Psoas muscle (tissue), 8 donors: Measurements from ENCODE around the gene BCLAF1. TPM values are rescaled to one million over a fixed set of nuclear protein-coding genes. Genes with fewer than 3 reads are reported as not detected.
"Not testable (repeated sequence)": the region's sequence is repeated elsewhere in the genome, so short reads cannot be mapped to it uniquely, and the experiment has no call there.

Source experiments
- ATAC-seq, 4 donors: fragments of 200-7000 bp; cut with Tn5 transposase; one replicate each; pipeline ENCODE4 v1.9.1; 2020; ENCODE audit warnings: moderate library complexity in 3 of 4, mild to moderate bottlenecking in 2 of 4
- DNase-seq, 2 donors: peaks; one replicate each; pipeline ENCODE4 v3.0.0-alpha.2; 2020
- H3K27ac ChIP-seq: fragments of 200-600 bp; one replicate; pipeline ENCODE4 v1.8.0; 2022
- H3K27me3 ChIP-seq, 3 donors: fragments of 200-600 bp in 1 of 3; one replicate each; pipeline versions ENCODE4 v1.6.1 to v1.8.0; 2013 to 2022; ENCODE audit warnings: low read length in 2 of 3, mild to moderate bottlenecking in 2 of 3, moderate library complexity in 1 of 3; ENCODE audit not compliant: insufficient read depth in 3 of 3
- H3K36me3 ChIP-seq, 2 donors: fragments of 200-600 bp in 1 of 2; one replicate each; pipeline versions ENCODE4 v1.6.1 to v1.8.0; 2013 to 2022; ENCODE audit warnings: low read depth in 1 of 2, mild to moderate bottlenecking in 1 of 2, moderate library complexity in 1 of 2; ENCODE audit not compliant: insufficient read depth in 1 of 2
- H3K4me1 ChIP-seq: fragments of 200-600 bp; one replicate; pipeline ENCODE4 v1.8.0; 2022
- H3K4me3 ChIP-seq: fragments of 200-600 bp; one replicate; pipeline ENCODE4 v1.8.0; 2022; ENCODE audit warnings: mild to moderate bottlenecking
- H3K9me3 ChIP-seq: fragments of 200-600 bp; one replicate; pipeline ENCODE4 v1.8.0; 2022
- CTCF ChIP-seq: fragments of 200-600 bp; IDR thresholded peaks from one replicate; pipeline ENCODE4 v1.8.0; 2022; ENCODE audit warnings: antibody characterized with exemption
- WGBS, 3 donors: extraction: QIAGEN DNeasy Blood & Tissue Kit; methylation state at CpG; one replicate each; pipeline versions ENCODE4 v1.1.6 to v1.1.7; 2013; 5-methylcytosine and 5-hydroxymethylcytosine counted together
- intact Hi-C, 2 donors: fragments of 100-400 bp; cut with DNase I; formaldehyde crosslinking; loops; one replicate each; pipeline versions ENCODE4 v1.11.0 to v1.14.2; 2022
- polyA plus RNA-seq, 3 donors: library from polyadenylated mRNA; stranded (reverse); fragments of 200-250 nt; gene quantifications; one replicate each; pipeline ENCODE4 v1.2.3, GENCODE V29; 2013
- total RNA-seq, 4 donors: library from RNA; stranded (reverse); fragmentation: NEBNext Ultra II Directional in 2 of 4; extraction: Animal tissue kit (Norgen Biotek cat#: 25700) in 2 of 4; gene quantifications; one replicate each; pipeline versions ENCODE4 v1.2.1 to v1.2.4, GENCODE V29; 2021 to 2023
- donor health status: healthy with polysubstance abuse.
- donor health status: DM: no; HTN: no; CAD: no; lungs with moderate emphysema.
- donor health status: Bipolar disorder and iron deficiency.
- donor health status: healthy.
- donor health status: DM: yes; HTN: yes; CAD: no.
- donor health status: DM: no; HTN: no; CAD: no.
- donor health status: DM: no; HTN: no; CAD: no.
- donor health status: DM: yes; HTN: yes; CAD: no.

Gene BCLAF1
- total and polyA plus RNA-seq, 7 donors: 22.9 to 110 (median 82.5) TPM

GRCh38 chr6:136309171-136309570 lies 19.5 kb upstream of the BCLAF1 start:
- no peak for ATAC-seq
- 63 to 89% (median 73%) methylated on average over 3 of the region's 3 CpGs for WGBS, 3 donors

GRCh38 chr6:136308469-136308868 lies 18.8 kb upstream of the BCLAF1 start:
- WGBS, 3 donors: 83 to 88% (median 85%) methylated on average over 1 of the region's 1 CpG
- intact Hi-C loops, H3K4me1 ChIP-seq, H3K4me3 ChIP-seq, ATAC-seq, DNase-seq, H3K27ac ChIP-seq, H3K9me3 ChIP-seq, H3K36me3 ChIP-seq, H3K27me3 ChIP-seq: not testable (repeated sequence)

More at GRCh38 chr6:136309171-136309570, 19.5 kb upstream of the BCLAF1 start:
- intact Hi-C loops: no loop called here
- TF ChIP-seq CTCF: no peak
- no peak overlapping the region for H3K27ac ChIP-seq
- H3K36me3 ChIP-seq: no peaks in the 10 kb centered on the region
- no peaks in the 10 kb centered on the region for H3K4me1 ChIP-seq
- DNase-seq: no peak
- H3K27me3 ChIP-seq: no peaks in the 10 kb centered on the region
- H3K4me3 ChIP-seq: no peak overlapping the region
- no peaks in the 10 kb centered on the region for H3K9me3 ChIP-seq

GRCh38 chr6:136307351-136307750 lies 17.7 kb upstream of the BCLAF1 start:
- no peak for DNase-seq
- intact Hi-C loops: no loop called here
- ATAC-seq: no peak
- Histone ChIP-seq H3K27me3 (no peaks in the 10 kb centered on the region), H3K4me1 (no peaks in the 10 kb centered on the region), H3K27ac (no peak overlapping the region), H3K36me3 (no peaks in the 10 kb centered on the region), H3K9me3 (no peaks in the 10 kb centered on the region), H3K4me3 (no peak overlapping the region)
- TF ChIP-seq CTCF: no peak

GRCh38 chr6:136306466-136306865 lies 16.8 kb upstream of the BCLAF1 start:
- H3K4me3 ChIP-seq: no peak overlapping the region
- TF ChIP-seq CTCF: no peak
- 22 to 58% (median 46%) methylated on average over 1 of the region's 1 CpG for WGBS, 3 donors
- no peak for ATAC-seq
- H3K4me1 ChIP-seq: no peaks in the 10 kb centered on the region
- H3K27me3 ChIP-seq: no peaks in the 10 kb centered on the region
- intact Hi-C loops: no loop called here
- H3K9me3 ChIP-seq: no peaks in the 10 kb centered on the region
- no peak for DNase-seq
- no peaks in the 10 kb centered on the region for H3K36me3 ChIP-seq
- no peak overlapping the region for H3K27ac ChIP-seq

- Histone ChIP-seq H3K27ac (no peak overlapping the region), H3K36me3 (no peaks in the 10 kb centered on the region), H3K4me3 (no peak overlapping the region), H3K9me3 (no peaks in the 10 kb centered on the region), H3K27me3 (no peaks in the 10 kb centered on the region), H3K4me1 (no peaks in the 10 kb centered on the region)
- intact Hi-C loops: no loop called here
- ATAC-seq: no peak
- TF ChIP-seq CTCF: no peak
- DNase-seq: no peak
- WGBS, 3 donors: 90 to 95% (median 90%) methylated on average over 4 of the region's 4 CpGs
Observed at GRCh38 chr6:136304410-136304809, 14.8 kb upstream of the BCLAF1 start.
